Dermis microvascular lymphatic vessel endothelial cell (primary cell): Measurements from ENCODE around the gene OR5D16. TPM values are rescaled to one million over a fixed set of nuclear protein-coding genes. Genes with fewer than 3 reads are reported as not detected.
"Not testable (repeated sequence)": the region's sequence is repeated elsewhere in the genome, so short reads cannot be mapped to it uniquely, and the experiment has no call there.

Experiments used
- DNase-seq, 2 donors: peaks; one replicate each; pipeline versions ENCODE4 v3.0.0 to v3.0.0-alpha.2; 2010; ENCODE audit warnings: low read depth in 2 of 2
- total RNA-seq: library from RNA; depleted of rRNA; stranded (reverse); fragments of >200 nt; gene quantifications from 2 replicates; pipeline ENCODE4 v1.2.1, GENCODE V29; 2014

Gene OR5D16
- total RNA-seq = not detected in 2 replicates

GRCh38 chr11:55838452-55838851, at the start of gene OR5D16:
Gene OR5D16, plus strand, starts transcription at chr11:55838752. Its CDS starts 0 bp downstream, at chr11:55838752.
- no peak for DNase-seq

GRCh38 chr11:55791606-55792005, 46.9 kb upstream of the OR5D16 start:
- DNase-seq = no peak

GRCh38 chr11:55793321-55793720, 45.2 kb upstream of the OR5D16 start:
- DNase-seq = no peak

GRCh38 chr11:55795256-55795655, 43.3 kb upstream of the OR5D16 start, which contains the start of gene OR5D14:
Gene OR5D14, plus strand, starts transcription at chr11:55795556. Its CDS starts 0 bp downstream, at chr11:55795556.
- DNase-seq = no peak

GRCh38 chr11:55806248-55806647, 32.3 kb upstream of the OR5D16 start:
- no peak for DNase-seq

- no peak for DNase-seq
These were observed 27.5 kb upstream of the OR5D16 start, which contains the start of gene OR5L1 for GRCh38 chr11:55811067-55811466. Gene OR5L1, plus strand, starts transcription at chr11:55811367. Its CDS starts 100 bp downstream, at chr11:55811467.

GRCh38 chr11:55819330-55819729, 19.2 kb upstream of the OR5D16 start, which contains the start of gene OR5D18:
Gene OR5D18, plus strand, starts transcription at chr11:55819630. Its CDS starts 0 bp downstream, at chr11:55819630.
- DNase-seq = no peak

- DNase-seq = no peak
These were observed 11.6 kb upstream of the OR5D16 start, which contains the start of gene OR5L2 for GRCh38 chr11:55826919-55827318. Gene OR5L2, plus strand, starts transcription at chr11:55827219. Its CDS starts 0 bp downstream, at chr11:55827219.

GRCh38 chr11:55847453-55847852, 8.9 kb downstream of the OR5D16 start:
- no peak for DNase-seq

- no peak for DNase-seq
These were observed 10.5 kb downstream of the OR5D16 start for GRCh38 chr11:55849037-55849436.

- no peak for DNase-seq
These were observed 13.6 kb downstream of the OR5D16 start for GRCh38 chr11:55852141-55852540.

GRCh38 chr11:55854704-55855103, 16.2 kb downstream of the OR5D16 start:
- DNase-seq = no peak

- DNase-seq = not testable (repeated sequence)
These were observed 28.8 kb downstream of the OR5D16 start for GRCh38 chr11:55867354-55867753.

- not testable (repeated sequence) for DNase-seq
These were observed 34.2 kb downstream of the OR5D16 start for GRCh38 chr11:55872731-55873130.

GRCh38 chr11:55873146-55873545, 34.6 kb downstream of the OR5D16 start:
- not testable (repeated sequence) for DNase-seq

- DNase-seq = not testable (repeated sequence)
These were observed 44.4 kb downstream of the OR5D16 start, which contains the start of gene TRIM51 for GRCh38 chr11:55882997-55883396. Gene TRIM51, plus strand, starts transcription at chr11:55883297. Its CDS starts 2,132 bp downstream, at chr11:55885429.

GRCh38 chr11:55884995-55885394, 46.4 kb downstream of the OR5D16 start:
- not testable (repeated sequence) for DNase-seq

GRCh38 chr11:55885481-55885880, 46.9 kb downstream of the OR5D16 start:
- not testable (repeated sequence) for DNase-seq

Other genes starting within 250 kb of the OR5D16 start
- gene OR4C11, start 231.1 kb upstream of the OR5D16 start, total RNA-seq = not detected in 2 replicates
- gene OR4P4, start 203.6 kb upstream of the OR5D16 start, total RNA-seq = not detected in 2 replicates
- not detected in 2 replicates for gene OR4S2, start 190.4 kb upstream of the OR5D16 start, total RNA-seq
- not detected in 2 replicates for gene OR4C6, start 176.6 kb upstream of the OR5D16 start, total RNA-seq
- not detected in 2 replicates for gene OR5D13, start 65.3 kb upstream of the OR5D16 start, total RNA-seq
- not detected in 2 replicates for gene OR5D14, start 43.2 kb upstream of the OR5D16 start, total RNA-seq
- gene OR5L1, start 27.4 kb upstream of the OR5D16 start, total RNA-seq = not detected in 2 replicates
- gene OR5D18, start 19.1 kb upstream of the OR5D16 start, total RNA-seq = not detected in 2 replicates
- gene OR5L2, start 11.5 kb upstream of the OR5D16 start, total RNA-seq = not detected in 2 replicates
- not detected in 2 replicates for gene TRIM51, start 44.5 kb downstream of the OR5D16 start, total RNA-seq
- not detected in 2 replicates for gene OR5W2, start 75.8 kb downstream of the OR5D16 start, total RNA-seq
- gene OR5I1, start 97.6 kb downstream of the OR5D16 start, total RNA-seq = not detected in 2 replicates
- not detected in 2 replicates for gene OR10AG1, start 131.2 kb downstream of the OR5D16 start, total RNA-seq
- not detected in 2 replicates for gene OR5F1, start 155.9 kb downstream of the OR5D16 start, total RNA-seq
- gene OR5AS1, start 188.9 kb downstream of the OR5D16 start, total RNA-seq = not detected in 2 replicates